ENCODE measurements around the gene LOXL1.

The LOXL1 gene

DNA sequence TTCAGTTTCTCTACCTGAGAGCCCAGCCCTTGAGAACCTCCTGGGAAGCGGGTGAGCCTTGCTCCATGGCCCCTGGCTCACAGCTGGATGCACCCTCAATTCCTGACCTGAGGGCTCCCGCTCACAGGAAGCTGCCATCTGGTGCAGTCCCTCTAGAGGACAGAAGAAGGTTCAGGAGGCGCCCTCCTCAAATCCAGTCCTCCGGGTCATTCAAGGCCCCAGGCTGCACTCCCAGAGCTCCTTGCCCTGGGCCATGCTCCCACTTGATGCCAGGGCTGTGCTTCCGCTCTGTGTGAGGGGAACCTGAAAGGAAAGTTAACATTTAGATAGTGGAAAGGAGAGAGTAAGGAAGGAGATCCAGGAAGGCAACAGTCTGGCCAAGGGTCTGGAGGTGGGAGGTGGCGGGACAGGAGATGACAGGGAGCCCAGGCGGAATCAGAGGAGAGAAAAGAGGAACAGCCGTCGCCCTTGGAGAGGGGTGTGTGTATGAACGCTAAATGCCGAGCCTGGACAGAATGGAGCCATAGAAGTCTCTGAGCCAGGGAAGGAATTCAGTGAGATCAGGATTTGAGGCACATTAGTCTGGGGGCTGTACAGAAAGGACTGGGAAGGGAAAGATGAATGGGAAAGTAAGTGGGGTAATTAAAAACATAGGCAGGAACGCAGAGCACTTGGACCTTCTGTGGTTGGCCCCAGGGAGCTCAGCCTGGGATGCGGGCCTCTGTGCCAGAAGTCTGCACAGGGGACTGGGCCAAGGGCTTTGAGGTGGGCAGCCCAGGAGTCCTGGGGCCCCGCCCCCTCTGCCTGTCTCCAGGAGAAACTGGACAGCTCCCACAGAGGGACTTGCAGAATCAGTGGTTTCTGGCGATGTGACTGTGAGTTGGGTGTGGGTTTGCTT is 26.8 kb upstream of the LOXL1 start:
- DNase-seq = no peak

DNA sequence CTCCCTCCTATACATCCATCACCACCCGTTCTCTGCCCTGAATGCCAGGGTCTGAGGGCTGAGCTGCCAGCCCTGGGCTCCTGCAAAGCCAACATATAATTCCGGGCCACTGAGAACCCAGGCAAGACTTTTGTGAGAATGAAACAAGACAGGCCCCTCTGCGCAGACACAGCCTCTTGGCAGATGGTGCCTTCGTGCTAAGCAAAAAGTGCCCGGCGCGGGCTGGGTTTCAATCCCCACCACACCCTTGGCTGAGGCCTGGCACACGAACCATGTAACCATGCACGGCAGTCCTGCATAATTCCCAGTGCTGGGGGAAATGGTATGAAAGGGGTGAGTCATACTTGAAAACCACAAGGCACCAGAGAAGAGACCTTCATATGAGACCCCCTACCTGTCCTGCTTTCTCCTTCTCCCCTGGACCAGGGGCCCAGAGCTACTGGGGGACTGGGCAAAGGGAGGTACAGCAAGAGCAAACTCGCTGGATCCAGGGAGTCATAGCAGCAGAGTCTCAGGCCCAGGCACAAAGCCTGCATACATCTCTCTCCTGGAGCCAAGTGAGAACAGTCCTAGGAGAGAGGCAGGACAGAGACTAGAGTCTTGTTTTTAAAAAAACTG is 26.1 kb upstream of the LOXL1 start:
- no peak for DNase-seq

DNA sequence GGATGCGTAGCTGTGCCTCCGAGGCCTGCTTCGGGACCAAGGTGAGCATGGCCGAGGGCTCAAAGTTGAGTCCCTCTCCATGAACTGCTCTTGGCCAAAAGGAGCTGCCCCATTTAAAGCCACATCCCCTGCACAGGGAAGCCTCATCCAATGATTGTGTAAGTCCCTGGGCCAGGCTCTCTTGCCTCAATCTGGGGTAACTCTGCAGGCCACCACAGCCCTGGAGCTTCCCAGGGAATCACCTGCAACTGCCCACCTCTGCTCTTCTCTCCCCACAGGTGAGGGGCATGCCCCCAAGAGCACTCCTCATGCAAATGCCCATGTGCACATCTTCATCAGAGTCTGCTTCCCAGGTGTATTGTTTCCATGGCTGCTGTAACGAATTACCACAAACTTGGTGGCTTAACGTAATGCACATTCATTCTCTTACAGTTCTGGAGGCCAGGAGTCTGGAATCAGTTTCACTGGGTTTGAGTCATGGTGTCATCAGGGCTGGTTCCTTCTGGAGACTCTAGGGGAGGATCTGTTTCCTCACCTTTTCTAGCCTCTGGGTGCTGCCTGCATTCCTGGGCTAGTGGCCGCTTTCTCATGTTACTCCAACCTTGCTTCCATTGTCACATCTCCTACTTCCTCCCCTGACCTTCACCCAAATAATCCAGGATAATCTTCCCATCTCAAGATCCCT is 25.0 kb upstream of the LOXL1 start:
- DNase-seq = no peak

DNA sequence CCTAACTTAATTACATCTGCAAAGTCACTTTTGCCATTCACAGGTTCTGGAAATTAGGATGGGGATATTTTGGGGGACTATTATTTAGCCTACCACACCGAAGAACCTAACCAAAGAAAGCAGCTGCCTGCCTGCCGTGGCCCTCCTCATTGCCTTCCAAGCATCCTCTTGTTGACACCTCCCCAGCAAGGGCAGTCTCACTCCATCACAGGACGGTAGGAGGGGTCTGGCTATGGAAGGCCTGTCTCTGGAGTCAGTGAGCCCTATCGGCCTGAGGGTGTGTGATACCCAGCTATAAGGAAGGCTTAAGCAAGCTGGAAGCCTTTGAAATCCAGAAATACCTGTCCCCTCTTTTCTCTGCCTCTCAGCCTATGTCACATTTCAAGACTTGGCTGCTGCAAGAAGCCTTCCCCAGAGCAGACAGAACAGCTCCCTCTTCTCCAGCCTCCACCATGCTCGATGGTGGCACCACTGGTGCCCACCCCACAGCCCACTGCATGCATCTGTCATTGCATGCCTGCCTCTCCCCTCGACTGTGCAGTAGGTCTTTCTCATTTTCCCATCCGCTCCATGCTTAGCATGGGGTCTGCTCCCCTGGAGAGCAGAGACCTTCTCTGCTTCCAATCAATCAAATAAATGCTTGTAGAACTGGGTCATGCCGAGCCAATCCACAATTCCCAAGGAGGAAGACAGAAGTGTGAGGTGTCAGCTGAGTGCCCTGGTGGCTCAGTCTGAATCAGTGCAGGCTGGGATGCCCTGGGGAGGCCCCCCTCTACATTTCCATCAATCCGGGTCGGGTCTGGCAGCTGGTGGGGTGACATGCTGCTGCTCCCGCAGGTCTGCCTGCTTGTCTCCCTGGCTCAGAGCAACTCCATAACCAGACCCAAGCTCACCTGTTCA is 23.9 kb upstream of the LOXL1 start:
- DNase-seq = no peak

DNA sequence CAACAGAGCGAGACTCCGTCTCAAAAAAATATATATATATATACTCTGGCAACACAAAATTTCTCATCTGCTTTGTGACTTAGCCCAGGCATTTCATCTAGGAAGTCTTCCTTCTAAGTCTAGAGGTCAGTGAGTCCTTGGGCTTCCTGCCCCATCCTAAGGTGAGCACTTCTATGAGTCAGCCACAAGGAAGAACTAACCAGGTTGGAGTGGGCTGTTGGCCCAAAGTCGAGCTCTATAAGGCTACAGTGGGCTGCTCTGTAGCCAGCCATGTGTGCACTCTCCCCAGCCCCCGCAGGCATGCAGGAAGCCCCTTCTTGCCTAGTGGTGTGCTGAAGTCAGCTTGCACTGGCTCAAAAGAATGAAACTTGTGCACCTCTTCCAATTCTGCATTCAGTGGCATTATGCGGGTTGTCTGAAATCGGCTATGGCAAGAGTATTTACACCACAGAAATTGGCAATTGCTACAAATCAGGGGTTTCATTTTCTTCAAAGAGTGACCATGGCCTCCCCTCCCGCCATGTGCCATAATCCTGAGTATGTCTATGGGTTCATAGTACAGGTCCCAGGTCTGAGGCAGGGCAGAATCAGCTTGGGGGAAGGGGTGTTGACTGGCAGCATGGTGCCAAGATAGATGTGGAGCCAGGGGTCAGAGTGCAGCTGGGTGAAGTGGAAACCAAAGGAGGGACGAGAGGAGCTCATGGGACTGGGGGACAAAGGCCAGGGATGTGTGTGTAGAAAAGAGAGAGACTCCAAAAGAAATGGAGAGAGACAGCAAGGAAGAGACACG is 22.0 kb upstream of the LOXL1 start:
- no peak for DNase-seq

DNA sequence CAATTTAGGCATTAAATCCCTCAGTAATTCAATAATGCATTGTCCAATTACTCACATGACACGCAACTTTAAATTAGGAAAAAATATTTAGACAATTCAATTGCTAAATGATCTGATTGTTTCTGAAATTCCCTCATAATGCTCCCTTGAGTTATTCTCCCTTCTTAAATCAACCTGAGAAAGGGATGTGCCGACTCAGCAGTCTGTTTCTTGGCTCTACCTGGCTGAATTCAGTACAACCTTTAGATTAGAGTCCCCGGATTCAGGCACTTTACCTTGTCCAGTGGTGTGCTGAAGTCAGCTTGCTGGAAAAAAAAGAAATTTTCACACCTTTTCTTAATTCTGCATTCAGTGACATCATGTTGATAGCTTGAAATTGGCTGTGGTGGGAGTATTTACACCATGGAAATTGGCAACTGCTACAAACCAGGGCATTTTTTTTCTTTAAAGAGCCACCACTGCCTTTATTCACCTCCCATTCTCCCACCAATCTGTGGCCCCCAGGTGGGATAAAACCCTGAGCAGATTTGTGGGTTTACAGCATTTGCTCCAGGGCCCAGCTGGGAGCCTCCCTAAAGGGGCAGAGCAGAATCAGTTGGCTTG is 20.9 kb upstream of the LOXL1 start:
- no peak for DNase-seq

DNA sequence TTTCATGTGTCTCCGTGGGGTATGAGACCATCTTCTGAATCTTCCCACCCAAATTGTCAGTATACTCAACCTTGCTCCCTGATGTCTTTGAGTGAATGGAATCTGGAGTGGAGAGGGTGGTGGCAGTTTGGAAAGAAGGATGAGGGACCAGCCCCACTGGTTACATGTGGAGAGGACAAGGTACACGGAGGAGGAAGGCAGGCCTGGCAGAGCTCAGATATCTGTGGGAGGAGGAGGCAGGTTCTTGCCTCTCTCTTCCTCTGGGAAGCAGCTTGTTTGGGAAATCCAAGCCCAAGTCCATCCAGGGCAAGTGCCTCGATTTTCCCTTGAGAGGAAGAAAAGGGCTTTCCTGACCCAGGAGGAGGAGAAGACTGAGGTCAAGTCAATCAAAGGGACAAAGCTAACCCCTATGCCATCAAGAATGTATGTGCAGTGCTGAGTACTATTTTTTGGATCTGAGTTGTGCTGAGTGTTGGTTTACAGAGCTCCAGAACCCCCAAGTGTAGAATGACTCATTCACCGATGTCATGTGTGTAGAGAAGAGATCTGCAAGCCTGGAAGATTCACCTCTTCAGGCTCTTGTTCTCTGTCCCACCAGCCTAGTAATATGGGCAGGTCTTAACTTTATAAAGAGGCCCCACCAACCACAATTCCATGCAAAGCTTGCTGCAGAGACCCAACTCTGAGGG is 19.8 kb upstream of the LOXL1 start:
- no peak for DNase-seq

DNA sequence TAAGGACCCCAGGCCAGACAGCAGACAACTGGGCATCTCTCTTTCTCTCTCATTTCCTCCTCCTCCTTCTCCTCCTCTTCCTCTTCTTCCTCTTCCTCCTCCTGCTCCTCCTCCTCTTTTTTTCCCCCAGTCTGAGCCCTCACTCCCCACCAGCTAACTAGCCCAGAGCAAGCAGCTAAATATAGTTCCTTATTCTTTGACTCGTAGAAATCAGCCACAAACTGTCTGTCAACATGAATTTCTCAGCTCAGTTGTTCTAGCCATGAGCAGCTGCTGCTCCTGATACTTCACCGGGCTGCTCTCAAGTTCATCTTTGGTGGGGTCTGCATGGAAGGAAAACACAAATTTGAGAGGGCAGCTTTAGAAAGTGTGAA is 19.2 kb upstream of the LOXL1 start:
- DNase-seq = peak; percentile 6

DNA sequence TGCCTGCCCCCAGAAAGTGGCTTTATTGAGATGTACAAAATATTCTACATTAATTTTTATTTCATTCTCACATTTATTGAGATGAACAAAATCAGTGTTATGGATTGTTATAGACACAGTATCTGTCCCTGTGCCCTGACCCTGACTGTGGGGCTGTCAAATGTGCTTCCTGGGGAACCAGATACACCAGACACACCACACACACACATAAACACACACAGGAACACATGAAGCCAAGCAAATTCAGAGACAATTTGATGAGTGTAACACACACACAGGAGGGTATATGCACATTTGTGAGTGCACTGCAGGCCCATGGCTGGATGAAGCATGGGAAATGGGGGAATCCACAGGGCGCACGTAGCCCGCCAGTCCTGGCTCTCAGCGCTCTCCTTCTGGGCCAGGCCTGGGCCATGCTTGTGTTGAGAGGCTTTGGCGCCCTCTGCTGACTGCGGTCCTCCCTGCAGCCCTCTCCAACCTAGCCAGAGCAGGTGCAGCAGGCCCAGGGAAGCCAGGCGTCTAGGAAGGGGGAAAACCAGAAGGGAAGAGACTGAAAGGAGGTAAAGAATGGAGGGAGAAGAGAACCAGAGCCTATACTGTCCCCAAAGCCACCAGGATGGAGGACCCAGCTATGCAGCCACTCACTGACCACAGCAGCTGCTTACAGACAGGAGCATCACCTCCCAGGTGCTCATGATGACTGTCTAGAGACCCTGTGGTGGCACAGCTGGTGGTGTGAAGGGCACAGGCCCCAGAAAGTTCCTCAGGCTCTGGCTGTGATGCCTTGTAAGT is 18.0 kb upstream of the LOXL1 start:
- peak; percentile 79 for DNase-seq

DNA sequence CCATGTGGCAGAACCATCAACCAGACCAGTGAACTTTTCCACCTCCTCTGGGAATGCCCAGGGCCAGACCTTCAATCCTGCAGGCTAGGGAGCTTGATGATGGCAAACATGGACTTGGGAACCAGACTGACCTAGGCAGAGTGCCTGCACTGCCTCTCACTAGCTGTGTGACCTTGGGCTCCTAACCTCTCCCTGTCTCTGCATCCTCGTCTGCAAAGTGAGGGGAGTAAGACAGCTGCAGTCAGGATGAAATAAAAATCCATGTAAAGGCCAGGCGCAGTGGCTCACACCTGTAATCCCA is 17.5 kb upstream of the LOXL1 start:
- no peak for DNase-seq

DNA sequence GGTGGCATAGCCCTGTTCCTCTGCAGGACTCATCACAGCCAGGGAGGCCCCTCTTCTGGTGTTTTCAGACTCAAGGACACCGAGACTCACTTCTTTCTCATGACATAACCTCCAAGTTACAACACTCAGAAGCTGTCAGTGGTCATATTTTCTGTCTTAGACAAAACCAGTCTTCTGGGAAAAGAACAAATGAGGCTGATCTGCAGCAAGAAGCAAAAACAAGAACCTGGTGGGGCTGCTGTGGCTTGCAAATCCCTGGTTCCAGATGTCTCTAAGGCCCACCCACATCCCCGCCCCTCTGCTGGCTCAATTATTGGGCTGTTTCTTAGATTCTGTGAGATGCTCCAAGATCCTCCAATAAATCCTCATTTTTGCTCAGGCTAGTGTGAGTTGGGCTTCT is 16.6 kb upstream of the LOXL1 start:
- no peak for DNase-seq

DNA sequence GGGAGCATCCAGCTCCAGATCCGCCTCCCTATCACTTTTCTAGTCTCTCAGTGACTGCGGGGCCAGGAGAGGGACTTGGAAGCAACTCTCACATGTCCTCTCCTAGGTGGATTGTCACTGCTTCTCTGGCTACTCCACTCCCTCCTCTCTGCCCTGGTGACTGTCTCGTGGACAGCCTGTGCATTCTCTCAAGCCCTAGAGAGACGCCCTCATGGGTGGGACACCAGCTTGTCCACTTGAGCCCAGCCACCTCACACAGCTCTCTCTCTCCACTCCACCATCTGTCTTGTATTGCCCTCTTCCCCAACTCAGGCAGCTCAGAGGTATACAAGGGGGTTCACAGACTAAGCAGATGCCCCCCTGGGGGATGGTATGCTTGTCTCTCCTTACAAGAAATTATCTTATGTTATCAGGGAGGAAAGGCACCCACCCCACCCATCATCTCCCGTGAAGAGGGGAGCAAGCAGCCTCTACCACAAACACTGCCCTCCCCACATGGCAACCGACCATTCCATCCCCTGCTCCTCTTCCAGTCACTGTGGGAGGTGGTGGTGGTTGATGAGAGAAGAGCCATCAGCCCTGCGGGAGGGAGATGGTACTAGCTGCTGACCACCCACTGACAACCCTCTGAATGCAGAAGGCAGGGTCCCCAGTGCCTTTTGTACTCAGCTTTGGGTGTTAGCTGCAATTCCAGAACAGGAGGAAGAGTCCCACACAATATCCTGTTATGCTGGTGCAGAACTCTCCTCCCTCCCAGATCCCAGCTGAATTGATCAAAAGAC is 15.5 kb upstream of the LOXL1 start:
- no peak for DNase-seq

DNA sequence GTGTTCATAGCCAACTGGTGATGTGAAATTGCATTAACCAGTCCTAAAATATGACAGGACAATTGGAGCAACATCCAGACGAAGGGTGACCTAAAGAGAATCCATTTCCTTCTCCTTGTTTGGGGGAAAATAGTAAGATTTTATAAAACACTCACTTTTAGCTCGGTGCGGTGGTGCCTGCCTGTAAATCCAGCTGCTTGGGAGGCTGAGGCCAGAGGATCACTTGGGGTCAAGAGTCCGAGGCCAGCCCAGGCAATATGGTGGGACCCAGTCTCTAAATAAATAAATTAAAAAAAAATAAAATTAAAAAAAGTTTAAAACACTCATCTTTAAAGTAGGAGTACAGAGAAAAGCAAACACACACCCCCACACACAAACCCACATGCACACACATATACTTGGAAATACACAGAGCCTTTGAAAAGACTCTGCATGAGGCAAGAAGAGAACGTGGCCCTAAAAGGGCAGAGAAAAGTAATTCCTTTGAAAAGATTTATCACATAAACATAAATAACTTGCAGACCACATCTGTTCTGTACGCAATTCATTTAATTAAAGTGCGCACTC is 14.1 kb upstream of the LOXL1 start:
- no peak for DNase-seq

DNA sequence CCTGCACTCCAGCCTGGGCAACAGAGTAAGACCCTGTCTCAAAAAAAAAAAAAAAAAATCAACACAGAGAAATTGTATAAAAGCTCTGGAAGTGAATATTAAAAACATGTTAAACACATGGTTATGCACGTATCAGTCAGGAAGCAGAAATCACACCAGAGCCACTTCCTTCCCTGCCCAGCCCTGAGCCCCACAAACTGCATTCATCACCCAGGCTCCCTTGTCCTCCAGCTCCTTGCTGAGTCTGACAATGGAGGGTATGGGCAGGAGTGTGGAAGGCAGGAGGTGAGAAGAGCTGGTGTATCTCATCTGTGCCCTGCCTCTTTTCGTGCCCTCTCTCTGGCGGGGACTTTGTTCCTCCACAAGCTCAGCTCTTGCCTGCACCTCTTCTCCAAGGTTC is 12.1 kb upstream of the LOXL1 start:
- DNase-seq = no peak

DNA sequence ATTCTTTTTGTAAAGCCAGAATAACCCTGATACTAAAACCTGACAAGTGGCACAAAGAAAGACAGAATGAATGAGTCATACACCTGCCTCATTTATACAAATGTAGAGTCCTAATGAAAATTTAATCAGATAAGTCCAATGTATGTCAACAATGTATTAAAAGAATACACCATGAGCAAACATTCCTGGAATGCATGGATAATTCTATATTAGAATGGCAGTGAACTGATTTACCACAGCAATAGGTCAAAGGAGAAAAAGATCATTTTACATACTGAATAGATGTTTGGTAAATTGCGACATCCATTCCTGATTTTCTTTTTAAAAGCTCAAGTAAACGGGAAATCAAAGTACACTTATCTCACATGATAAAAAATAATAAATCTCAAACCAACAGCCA is 11.2 kb upstream of the LOXL1 start:
- DNase-seq = no peak

DNA sequence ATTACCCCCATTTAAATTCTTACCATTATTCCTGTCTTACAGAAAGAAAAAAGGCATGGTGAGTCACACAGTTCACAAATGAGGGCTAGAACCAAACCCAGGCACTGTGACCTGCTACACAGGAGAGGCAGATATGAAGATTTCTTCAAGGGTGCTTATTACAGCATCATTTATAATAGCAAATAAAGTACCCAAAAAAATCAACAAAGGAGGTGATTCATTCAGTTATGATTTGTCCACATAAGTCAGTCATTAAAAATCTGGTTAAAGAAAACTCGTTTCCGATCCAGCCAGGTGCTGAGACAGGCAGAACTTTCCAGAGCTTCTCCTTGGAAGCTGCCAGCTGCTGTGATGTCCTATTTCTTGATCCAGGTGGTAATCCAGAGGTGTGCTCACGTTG is 7.5 kb upstream of the LOXL1 start:
- no peak for DNase-seq

DNA sequence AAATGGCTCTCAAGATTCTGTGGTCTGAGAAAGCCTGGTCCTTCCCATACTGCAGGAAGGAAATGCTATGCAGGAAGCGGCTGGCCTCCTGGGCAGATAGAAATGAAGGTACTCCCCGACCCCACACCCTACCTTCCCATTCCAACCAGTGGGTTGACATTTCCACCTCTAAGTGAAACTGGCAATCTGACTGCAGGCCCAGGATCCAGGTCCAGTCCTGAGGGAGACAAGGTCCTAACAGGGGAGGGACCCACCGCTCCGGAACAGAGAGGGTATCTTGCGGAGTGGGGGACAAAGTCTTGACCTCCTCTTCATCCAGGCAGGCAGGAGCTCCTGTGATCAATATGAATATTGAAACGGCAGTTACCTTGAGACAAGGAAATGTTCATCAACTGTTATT is 6.6 kb upstream of the LOXL1 start:
- no peak for DNase-seq

DNA sequence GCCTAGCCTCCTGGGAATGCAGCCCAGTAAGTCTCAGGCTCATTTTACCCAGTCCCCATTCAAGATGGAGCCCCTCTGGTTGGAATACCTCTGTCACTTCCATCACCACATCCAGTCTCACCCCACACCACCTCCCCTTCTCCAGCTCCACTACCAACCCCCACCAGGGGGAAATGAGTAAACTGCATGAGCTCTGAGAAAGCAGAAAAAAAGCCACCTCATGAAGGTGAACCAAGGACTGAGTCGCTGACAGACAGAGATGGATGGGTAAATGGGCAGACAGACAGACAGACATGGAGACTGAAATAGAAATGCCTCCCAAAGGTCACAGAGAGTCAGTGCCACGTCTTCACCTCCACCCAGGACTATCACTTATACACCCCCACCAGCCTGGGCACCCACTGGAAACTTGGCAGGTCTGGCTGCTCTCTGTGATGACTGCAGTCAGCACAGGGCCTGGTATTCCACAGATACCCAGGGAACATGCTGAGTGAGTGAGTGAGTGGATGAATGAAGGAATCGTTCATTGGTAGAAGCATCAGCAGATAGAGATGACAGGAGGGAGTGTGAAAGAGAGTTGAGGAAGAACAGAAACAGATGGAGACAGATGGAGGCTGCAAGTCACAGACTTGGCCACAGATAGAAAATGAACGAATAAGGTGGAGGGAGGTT is 4.9 kb upstream of the LOXL1 start:
- DNase-seq = no peak
